ENCODE data around the gene KIF20B. TPM values are rescaled to one million over a fixed set of nuclear protein-coding genes. Genes with fewer than 3 reads are reported as not detected.
"Not testable (repeated sequence)": the region's sequence is repeated elsewhere in the genome, so short reads cannot be mapped to it uniquely, and the experiment has no call there.

The KIF20B gene
- total and polyA plus RNA-seq, 5 donors from 2014 or later, result 12.0 to 42.8 (median 18.4) TPM

DNA sequence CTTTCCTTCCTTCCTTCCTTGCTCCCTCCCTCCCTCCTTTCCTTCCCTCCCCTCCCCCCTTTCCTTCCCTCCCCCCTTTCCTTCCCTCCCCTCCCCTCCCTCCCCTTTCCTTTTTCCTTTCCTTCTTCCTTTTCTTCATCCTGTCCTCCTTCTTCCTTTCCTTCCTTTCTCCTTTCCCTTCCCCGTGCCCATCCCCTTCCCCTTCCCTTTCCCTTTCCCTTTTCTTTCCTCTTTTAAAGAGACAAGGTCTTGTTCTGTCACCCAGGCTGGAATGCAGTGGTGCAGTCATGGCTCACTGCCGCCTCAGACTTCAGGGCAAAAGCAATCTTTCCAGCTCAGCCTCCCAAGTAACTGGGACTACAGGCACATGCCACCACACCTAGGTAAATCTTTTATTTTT, 54.0 kb downstream of the KIF20B start:
- no peak overlapping the region for H3K27ac ChIP-seq (ENCODE audit: insufficient read depth, low read length, poor library complexity, severe bottlenecking)
- Mint-ChIP-seq H3K27me3 (no peaks in the 10 kb centered on the region), H3K9me3 (no peaks in the 10 kb centered on the region), H3K27ac (no peak overlapping the region), H3K4me3 (no peak overlapping the region), H3K36me3 (peaks cover 33% of the 10 kb centered on the region), H3K4me1 (peaks cover 0 to 12% (median 3%) of the 10 kb centered on the region in 4 donors)
- H3K9me3 ChIP-seq (ENCODE audit: control insufficient read depth in 2 of 2, low read length in 2 of 2), result no peaks in the 10 kb centered on the region
- peaks cover 32% of the 10 kb centered on the region for H3K36me3 ChIP-seq (ENCODE audit: control insufficient read depth, insufficient read depth, low read length)
- no peaks in the 10 kb centered on the region for H3K4me1 ChIP-seq (ENCODE audit: control insufficient read depth, insufficient read depth, low read length, poor library complexity, severe bottlenecking)
- no peak for ATAC-seq (ENCODE audit: low read depth in 2 of 2)
- no peaks in the 10 kb centered on the region for H3K27me3 ChIP-seq (ENCODE audit: control insufficient read depth, insufficient read depth, low read length)
- no peak for DNase-seq
- H3K4me3 ChIP-seq (ENCODE audit: low read depth, low read length), result no peak overlapping the region

DNA sequence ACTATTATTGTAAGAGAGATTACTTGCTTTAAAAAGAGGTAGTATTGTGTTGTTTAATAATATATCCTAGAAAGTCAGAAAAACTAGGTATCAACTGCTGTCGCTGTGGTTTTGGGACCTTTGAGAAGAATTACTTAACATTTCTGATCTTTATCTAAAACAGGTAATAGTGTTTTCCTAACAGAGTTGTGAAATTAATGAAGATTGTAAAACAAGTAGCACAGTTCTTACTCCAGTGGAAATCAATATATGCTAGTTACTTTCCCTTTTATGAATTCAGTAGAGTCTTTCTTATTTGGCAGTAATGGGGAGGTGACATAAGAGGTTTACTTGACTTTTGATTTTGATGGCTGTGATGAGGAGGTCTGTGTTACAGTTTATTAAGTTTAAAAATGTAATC, 58.1 kb downstream of the KIF20B start:
- peaks cover 0 to 12% (median 2%) of the 10 kb centered on the region in 4 donors for H3K4me1 Mint-ChIP-seq
- H3K4me3 Mint-ChIP-seq, result no peak overlapping the region
- Histone ChIP-seq H3K27me3 (ENCODE audit: control insufficient read depth, insufficient read depth, low read length) (no peaks in the 10 kb centered on the region), H3K27ac (ENCODE audit: insufficient read depth, low read length, poor library complexity, severe bottlenecking) (no peak overlapping the region), H3K9me3 (ENCODE audit: control insufficient read depth in 2 of 2, low read length in 2 of 2) (no peaks in the 10 kb centered on the region), H3K36me3 (ENCODE audit: control insufficient read depth, insufficient read depth, low read length) (peaks cover 48% of the 10 kb centered on the region), H3K4me3 (ENCODE audit: low read depth, low read length) (no peak overlapping the region), H3K4me1 (ENCODE audit: control insufficient read depth, insufficient read depth, low read length, poor library complexity, severe bottlenecking) (no peaks in the 10 kb centered on the region)
- DNase-seq (no peak), ATAC-seq (ENCODE audit: low read depth in 2 of 2) (no peak)
- no peak overlapping the region for H3K27ac Mint-ChIP-seq
- peaks cover 0 to 3% (median 0%) of the 10 kb centered on the region in 7 donors for H3K9me3 Mint-ChIP-seq
- H3K36me3 Mint-ChIP-seq, result peaks cover 57% of the 10 kb centered on the region
- no peaks in the 10 kb centered on the region for H3K27me3 Mint-ChIP-seq

DNA sequence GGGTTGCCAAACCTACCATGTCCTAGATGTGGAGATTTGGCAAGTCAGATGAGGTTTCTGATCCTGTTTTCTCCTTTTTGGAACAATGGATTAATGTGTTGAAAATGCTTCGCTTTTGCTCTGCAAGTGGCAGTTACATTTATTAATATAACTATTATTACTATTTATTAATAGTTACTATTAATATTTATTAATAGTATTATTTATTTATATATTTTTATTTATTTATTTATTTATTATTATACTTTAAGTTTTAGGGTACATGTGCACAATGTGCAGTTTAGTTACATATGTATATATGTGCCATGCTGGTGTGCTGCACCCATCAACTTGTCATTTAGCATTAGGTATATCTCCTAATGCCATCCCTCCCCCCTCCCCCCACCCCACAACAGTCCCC, 62.3 kb downstream of the KIF20B start:
- H3K4me3 Mint-ChIP-seq; H3K27ac ChIP-seq (ENCODE audit: insufficient read depth, low read length, poor library complexity, severe bottlenecking); ATAC-seq (ENCODE audit: low read depth in 2 of 2); DNase-seq; H3K27me3 Mint-ChIP-seq; H3K9me3 ChIP-seq (ENCODE audit: control insufficient read depth in 2 of 2, low read length in 2 of 2); H3K27me3 ChIP-seq (ENCODE audit: control insufficient read depth, insufficient read depth, low read length); H3K4me1 ChIP-seq (ENCODE audit: control insufficient read depth, insufficient read depth, low read length, poor library complexity, severe bottlenecking); H3K9me3 Mint-ChIP-seq; H3K4me3 ChIP-seq (ENCODE audit: low read depth, low read length); H3K27ac Mint-ChIP-seq: not testable (repeated sequence)
- Mint-ChIP-seq H3K4me1 (peaks cover 0 to 13% (median under 1%) of the 10 kb centered on the region in 4 donors), H3K36me3 (peaks cover 62% of the 10 kb centered on the region)
- H3K36me3 ChIP-seq (ENCODE audit: control insufficient read depth, insufficient read depth, low read length), result peaks cover 40% of the 10 kb centered on the region

DNA sequence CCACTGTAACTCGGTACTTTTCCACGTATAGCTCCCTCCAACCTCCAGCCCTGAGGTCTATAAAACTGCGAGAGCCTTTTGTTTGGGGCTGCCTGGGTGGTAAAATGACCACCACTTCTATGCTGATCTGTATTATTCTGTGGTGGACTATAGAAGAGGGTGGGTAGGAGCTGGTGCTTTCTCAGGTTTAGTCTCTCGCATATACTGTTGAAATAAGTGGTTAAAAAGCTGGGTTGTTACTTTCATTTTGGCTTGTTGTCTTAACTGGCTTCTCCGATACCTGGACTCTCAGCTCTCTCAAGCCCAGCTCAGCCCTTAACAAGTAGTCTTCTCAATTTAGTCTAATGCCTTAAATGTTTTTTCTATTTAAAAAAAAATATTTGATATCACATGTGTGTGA, 70.3 kb downstream of the KIF20B start:
- no peak overlapping the region for H3K27ac ChIP-seq (ENCODE audit: insufficient read depth, low read length, poor library complexity, severe bottlenecking)
- H3K9me3 ChIP-seq (ENCODE audit: control insufficient read depth in 2 of 2, low read length in 2 of 2), result no peaks in the 10 kb centered on the region
- ATAC-seq (ENCODE audit: low read depth in 2 of 2) (no peak), DNase-seq (no peak)
- Mint-ChIP-seq H3K9me3 (peaks cover 0 to 4% (median 0%) of the 10 kb centered on the region in 7 donors), H3K27me3 (no peaks in the 10 kb centered on the region), H3K27ac (no peak overlapping the region), H3K36me3 (peaks cover 46% of the 10 kb centered on the region), H3K4me1 (peaks cover 0 to 25% (median 12%) of the 10 kb centered on the region in 4 donors), H3K4me3 (no peak overlapping the region)
- H3K36me3 ChIP-seq (ENCODE audit: control insufficient read depth, insufficient read depth, low read length), result peaks cover 26% of the 10 kb centered on the region
- no peaks in the 10 kb centered on the region for H3K4me1 ChIP-seq (ENCODE audit: control insufficient read depth, insufficient read depth, low read length, poor library complexity, severe bottlenecking)
- H3K27me3 ChIP-seq (ENCODE audit: control insufficient read depth, insufficient read depth, low read length), result no peaks in the 10 kb centered on the region
- H3K4me3 ChIP-seq (ENCODE audit: low read depth, low read length), result no peak overlapping the region

DNA sequence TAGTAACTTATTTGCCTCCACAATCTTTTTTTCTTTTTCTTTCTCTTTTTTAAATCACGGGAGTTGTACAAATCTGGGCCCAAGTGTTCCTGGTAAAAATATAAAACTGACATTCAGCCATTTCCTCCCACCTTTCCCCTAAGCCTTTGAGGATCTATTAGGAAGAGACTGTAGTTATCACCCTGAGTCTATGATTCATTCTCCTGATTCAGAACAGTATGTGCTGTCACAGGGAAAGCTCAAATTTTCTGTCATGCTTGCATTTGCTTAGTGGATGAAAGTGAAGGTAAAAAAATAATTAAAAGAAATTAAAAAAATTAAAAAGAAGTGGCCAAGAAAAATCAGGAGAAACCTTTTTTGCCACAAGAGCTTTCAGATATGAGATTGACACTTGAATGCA, 71.7 kb downstream of the KIF20B start:
- H3K27me3 ChIP-seq (ENCODE audit: control insufficient read depth, insufficient read depth, low read length), result no peaks in the 10 kb centered on the region
- H3K36me3 Mint-ChIP-seq, result peaks cover 50% of the 10 kb centered on the region

DNA sequence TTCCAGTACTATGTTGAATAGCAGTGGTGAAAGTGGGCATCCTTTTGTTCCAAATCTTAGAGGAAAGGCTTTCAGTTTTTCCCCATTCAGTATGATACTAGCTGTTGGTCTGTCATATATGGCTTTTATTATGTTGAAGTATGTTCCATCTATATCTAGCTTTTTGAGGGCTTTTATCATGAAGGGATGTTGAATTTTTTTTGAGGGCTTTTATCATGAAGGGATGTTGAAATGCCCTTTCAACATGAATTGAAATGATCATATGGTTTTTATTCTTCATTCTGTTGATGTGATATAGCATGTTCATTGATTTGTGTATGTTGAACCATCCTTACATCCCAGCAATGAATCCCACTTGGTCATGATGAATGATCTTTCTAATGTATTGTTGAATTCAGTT, 75.3 kb downstream of the KIF20B start:
- Mint-ChIP-seq H3K27ac (no peak overlapping the region), H3K4me1 (peaks cover 0 to 14% (median 8%) of the 10 kb centered on the region in 4 donors), H3K4me3 (no peak overlapping the region), H3K36me3 (peaks cover 38% of the 10 kb centered on the region), H3K9me3 (peaks cover 0 to 4% (median 0%) of the 10 kb centered on the region in 7 donors), H3K27me3 (no peaks in the 10 kb centered on the region)
- Histone ChIP-seq H3K27me3 (ENCODE audit: control insufficient read depth, insufficient read depth, low read length) (no peaks in the 10 kb centered on the region), H3K27ac (ENCODE audit: insufficient read depth, low read length, poor library complexity, severe bottlenecking) (no peak overlapping the region), H3K9me3 (ENCODE audit: control insufficient read depth in 2 of 2, low read length in 2 of 2) (no peaks in the 10 kb centered on the region), H3K4me1 (ENCODE audit: control insufficient read depth, insufficient read depth, low read length, poor library complexity, severe bottlenecking) (no peaks in the 10 kb centered on the region), H3K4me3 (ENCODE audit: low read depth, low read length) (no peak overlapping the region), H3K36me3 (ENCODE audit: control insufficient read depth, insufficient read depth, low read length) (peaks cover 11% of the 10 kb centered on the region)
- ATAC-seq (ENCODE audit: low read depth in 2 of 2), result no peak
- DNase-seq, result no peak

More for the DNA sequence above, 71.7 kb downstream of the KIF20B start:
- Mint-ChIP-seq H3K4me1 (peaks cover 0 to 29% (median 12%) of the 10 kb centered on the region in 4 donors), H3K9me3 (peaks cover 0 to 4% (median 0%) of the 10 kb centered on the region in 7 donors), H3K27ac (no peak overlapping the region), H3K27me3 (no peaks in the 10 kb centered on the region), H3K4me3 (no peak overlapping the region)
- no peak for ATAC-seq (ENCODE audit: low read depth in 2 of 2)
- Histone ChIP-seq H3K4me3 (ENCODE audit: low read depth, low read length) (no peak overlapping the region), H3K9me3 (ENCODE audit: control insufficient read depth in 2 of 2, low read length in 2 of 2) (no peaks in the 10 kb centered on the region), H3K4me1 (ENCODE audit: control insufficient read depth, insufficient read depth, low read length, poor library complexity, severe bottlenecking) (no peaks in the 10 kb centered on the region), H3K27ac (ENCODE audit: insufficient read depth, low read length, poor library complexity, severe bottlenecking) (no peak overlapping the region), H3K36me3 (ENCODE audit: control insufficient read depth, insufficient read depth, low read length) (peaks cover 26% of the 10 kb centered on the region)
- DNase-seq, result no peak

DNA sequence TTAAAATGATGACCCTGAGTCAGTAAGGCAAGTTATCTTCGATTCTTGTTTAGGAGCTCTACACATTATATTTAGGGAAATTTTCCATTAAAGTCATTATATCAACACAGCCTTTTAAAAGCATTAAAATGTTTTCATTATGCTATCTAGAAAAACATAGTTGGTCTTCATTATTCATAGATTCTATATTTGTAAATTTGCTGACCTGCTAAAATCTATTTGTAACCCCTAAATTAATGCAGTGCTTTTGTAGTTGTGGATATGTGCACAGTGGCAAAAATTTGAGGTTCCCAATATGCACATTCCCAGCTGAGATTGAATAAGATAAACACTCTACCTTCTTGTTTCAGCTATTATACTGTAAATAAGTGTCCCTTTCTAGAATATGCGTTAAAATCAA, 81.1 kb downstream of the KIF20B start:
- Mint-ChIP-seq H3K9me3 (no peaks in the 10 kb centered on the region), H3K27ac (no peak overlapping the region)

DNA sequence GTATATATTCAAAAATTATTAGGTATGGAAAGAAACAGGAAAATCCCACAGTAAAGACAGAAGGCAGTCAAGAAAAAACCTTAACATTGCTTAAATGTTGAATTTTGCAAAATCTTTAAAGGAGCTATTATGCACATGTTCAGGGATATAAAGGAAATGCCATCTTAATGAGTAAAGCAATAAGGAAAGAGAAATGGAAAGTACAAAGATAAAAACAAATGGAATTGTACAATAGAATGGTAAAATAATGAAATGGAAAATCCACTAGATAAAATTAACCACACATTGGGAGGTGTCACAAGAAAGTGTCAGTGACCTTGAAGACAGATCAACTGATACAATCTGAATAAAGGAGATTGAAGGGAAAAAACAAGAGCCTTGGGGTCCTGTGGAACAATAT, 82.0 kb downstream of the KIF20B start:
- Histone ChIP-seq H3K4me3 (ENCODE audit: low read depth, low read length) (no peak overlapping the region), H3K9me3 (ENCODE audit: control insufficient read depth in 2 of 2, low read length in 2 of 2) (no peaks in the 10 kb centered on the region), H3K36me3 (ENCODE audit: control insufficient read depth, insufficient read depth, low read length) (no peaks in the 10 kb centered on the region), H3K4me1 (ENCODE audit: control insufficient read depth, insufficient read depth, low read length, poor library complexity, severe bottlenecking) (no peaks in the 10 kb centered on the region), H3K27ac (ENCODE audit: insufficient read depth, low read length, poor library complexity, severe bottlenecking) (no peak overlapping the region), H3K27me3 (ENCODE audit: control insufficient read depth, insufficient read depth, low read length) (no peaks in the 10 kb centered on the region)
- no peaks in the 10 kb centered on the region for H3K27me3 Mint-ChIP-seq
- peaks cover 0 to 5% (median 1%) of the 10 kb centered on the region in 4 donors for H3K4me1 Mint-ChIP-seq
- H3K27ac Mint-ChIP-seq, result no peak overlapping the region
- no peak overlapping the region for H3K4me3 Mint-ChIP-seq
- ATAC-seq (ENCODE audit: low read depth in 2 of 2), result no peak
- no peak for DNase-seq
- peaks cover 10% of the 10 kb centered on the region for H3K36me3 Mint-ChIP-seq
- H3K9me3 Mint-ChIP-seq, result no peaks in the 10 kb centered on the region

More for the DNA sequence above, 81.1 kb downstream of the KIF20B start:
- DNase-seq, result no peak
- Histone ChIP-seq H3K27me3 (ENCODE audit: control insufficient read depth, insufficient read depth, low read length) (no peaks in the 10 kb centered on the region), H3K4me1 (ENCODE audit: control insufficient read depth, insufficient read depth, low read length, poor library complexity, severe bottlenecking) (no peaks in the 10 kb centered on the region), H3K27ac (ENCODE audit: insufficient read depth, low read length, poor library complexity, severe bottlenecking) (no peak overlapping the region), H3K36me3 (ENCODE audit: control insufficient read depth, insufficient read depth, low read length) (no peaks in the 10 kb centered on the region), H3K4me3 (ENCODE audit: low read depth, low read length) (no peak overlapping the region), H3K9me3 (ENCODE audit: control insufficient read depth in 2 of 2, low read length in 2 of 2) (no peaks in the 10 kb centered on the region)
- ATAC-seq (ENCODE audit: low read depth in 2 of 2), result no peak
- Mint-ChIP-seq H3K27me3 (no peaks in the 10 kb centered on the region), H3K4me3 (no peak overlapping the region), H3K36me3 (peaks cover 11% of the 10 kb centered on the region), H3K4me1 (peaks cover 0 to 13% (median 1%) of the 10 kb centered on the region in 4 donors)

Data from CD4-positive, CD25-positive, alpha-beta regulatory T cell (primary cell).